ENCODE measurements around the gene COQ2. TPM values are rescaled to one million over a fixed set of nuclear protein-coding genes. Genes with fewer than 3 reads are reported as not detected.

COQ2 gene
- total RNA-seq, 1 experiment from 2014 or later = 23.8 TPM

GRCh38 chr4:83317671-83318070, 33.1 kb upstream of the COQ2 start:
- no TSS peak for BruUV-seq (replicated peaks)
- no peaks in the 10 kb centered on the region for H3K36me3 ChIP-seq (ENCODE audit: low read depth, low read length)
- no peak for ATAC-seq
- H3K9ac ChIP-seq (ENCODE audit: low read length) = no peak overlapping the region
- no peaks in the 10 kb centered on the region for H3F3A ChIP-seq (ENCODE audit: low read length, unreplicated experiment)
- no peaks in the 10 kb centered on the region for H3K79me2 ChIP-seq (ENCODE audit: low read length)
- H3K9me2 ChIP-seq (replicated peaks; ENCODE audit: low read length) = no peaks in the 10 kb centered on the region
- POLR2A ChIA-PET (ENCODE audit: unreplicated experiment) = no interaction called here
- no peaks in the 10 kb centered on the region for H4K20me1 ChIP-seq (ENCODE audit: low read length)
- no peak for DNase-seq
- H2AFZ ChIP-seq (ENCODE audit: low read length) = no peak overlapping the region
- H3K4me1 ChIP-seq (ENCODE audit: insufficient read depth, low read length) = peaks cover 5% of the 10 kb centered on the region; the same call in 1 of the 2 replicates
- no peak overlapping the region for H3K4me3 ChIP-seq (ENCODE audit: low read length)
- H3K27me3 ChIP-seq (ENCODE audit: low read length) = no peaks in the 10 kb centered on the region
- no peak overlapping the region for H3K27ac ChIP-seq (ENCODE audit: low read length)
- H3K9me3 ChIP-seq (ENCODE audit: low read length) = no peaks in the 10 kb centered on the region
- TF ChIP-seq EZH2phosphoT487 (IDR thresholded peaks at IDR 0.05; ENCODE audit: borderline replicate concordance, low read length) = no peak
- TF ChIP-seq EZH2 (IDR thresholded peaks at IDR 0.05; ENCODE audit: low read length, unreplicated experiment) = no peak
- no peak for TF ChIP-seq CTCF (conservative IDR thresholded peaks at IDR 0.05; ENCODE audit: low read depth, low read length)
- CTCF ChIA-PET = no interaction called here
- no peak overlapping the region for H3K4me2 ChIP-seq (ENCODE audit: low read length)
- intact Hi-C loops (cut with micrococcal nuclease) = no loop called here

GRCh38 chr4:83316459-83317165, 32.0 kb upstream of the COQ2 start:
- Histone ChIP-seq H2AFZ (ENCODE audit: low read length) (0 out of 2 replicates have a peak overlapping the region, but pooled peaks have one; percentile 26), H3K4me2 (ENCODE audit: low read length) (no peak overlapping the region), H3K27me3 (ENCODE audit: low read length) (no peaks in the 10 kb centered on the region), H3K79me2 (ENCODE audit: low read length) (no peaks in the 10 kb centered on the region), H3K4me1 (ENCODE audit: insufficient read depth, low read length) (peaks cover 5% of the 10 kb centered on the region; the same call in 1 of the 2 replicates), H3K4me3 (ENCODE audit: low read length) (no peak overlapping the region), H3K9me2 (replicated peaks; ENCODE audit: low read length) (no peaks in the 10 kb centered on the region), H4K20me1 (ENCODE audit: low read length) (no peaks in the 10 kb centered on the region), H3K27ac (ENCODE audit: low read length) (0 out of 2 replicates have a peak overlapping the region, but pooled peaks have one; percentile 23), H3K9ac (ENCODE audit: low read length) (no peak overlapping the region), H3F3A (ENCODE audit: low read length, unreplicated experiment) (no peaks in the 10 kb centered on the region), H3K9me3 (ENCODE audit: low read length) (no peaks in the 10 kb centered on the region), H3K36me3 (ENCODE audit: low read depth, low read length) (no peaks in the 10 kb centered on the region)
- intact Hi-C loops (cut with micrococcal nuclease) = no loop called here
- peak; percentile 66 for DNase-seq
- ChIA-PET CTCF (no interaction called here), POLR2A (ENCODE audit: unreplicated experiment) (no interaction called here)
- TF ChIP-seq CTCF (conservative IDR thresholded peaks at IDR 0.05; ENCODE audit: low read depth, low read length) = no peak
- TF ChIP-seq EZH2phosphoT487 (IDR thresholded peaks at IDR 0.05; ENCODE audit: borderline replicate concordance, low read length) = no peak
- ATAC-seq = peak; percentile 87
- BruUV-seq (replicated peaks) = no TSS peak

- TF ChIP-seq EZH2phosphoT487 (IDR thresholded peaks at IDR 0.05; ENCODE audit: borderline replicate concordance, low read length) = no peak
Observed at GRCh38 chr4:83315341-83315870, 30.8 kb upstream of the COQ2 start.

More at GRCh38 chr4:83315341-83315870, 30.8 kb upstream of the COQ2 start:
- POLR2A ChIA-PET (ENCODE audit: unreplicated experiment) = interaction anchor here (0.7 kb wide), 1 partner anchor 11 kb away, joined by 11 read pairs; no protein-coding TSS in a partner anchor
- CTCF ChIA-PET = no interaction called here
- no peak overlapping the region for H3K4me3 ChIP-seq (ENCODE audit: low read length)
- no peak overlapping the region for H3K4me2 ChIP-seq (ENCODE audit: low read length)
- no peak for DNase-seq
- H3K9ac ChIP-seq (ENCODE audit: low read length) = no peak overlapping the region
- ATAC-seq = no peak
- no peak overlapping the region for H2AFZ ChIP-seq (ENCODE audit: low read length)
- H3K4me1 ChIP-seq (ENCODE audit: insufficient read depth, low read length) = peaks cover 5% of the 10 kb centered on the region; the same call in 1 of the 2 replicates
- H3K79me2 ChIP-seq (ENCODE audit: low read length) = no peaks in the 10 kb centered on the region
- no peaks in the 10 kb centered on the region for H3K27me3 ChIP-seq (ENCODE audit: low read length)
- H3K9me2 ChIP-seq (replicated peaks; ENCODE audit: low read length) = no peaks in the 10 kb centered on the region
- intact Hi-C loops (cut with micrococcal nuclease) = no loop called here
- BruUV-seq (replicated peaks) = no TSS peak
- no peaks in the 10 kb centered on the region for H3F3A ChIP-seq (ENCODE audit: low read length, unreplicated experiment)
- H3K27ac ChIP-seq (ENCODE audit: low read length) = no peak overlapping the region
- H4K20me1 ChIP-seq (ENCODE audit: low read length) = no peaks in the 10 kb centered on the region
- H3K36me3 ChIP-seq (ENCODE audit: low read depth, low read length) = no peaks in the 10 kb centered on the region
- H3K9me3 ChIP-seq (ENCODE audit: low read length) = no peaks in the 10 kb centered on the region
